Fibroblast of lung (primary cell): ENCODE data around the gene CHST8. TPM values are rescaled to one million over a fixed set of nuclear protein-coding genes. Genes with fewer than 3 reads are reported as not detected.

ENCODE experiments used
- DNase-seq, 2 donors: peaks; one replicate each; pipeline versions ENCODE4 v3.0.0 to v3.0.0-alpha.2; 2010; ENCODE audit warnings: low read depth in 2 of 2
- H2AFZ ChIP-seq: 2 replicates; pipeline ENCODE4 v1.5.1; 2012; ENCODE audit warnings: low read length, control low read depth, inconsistent platforms
- H3K27ac ChIP-seq: 2 replicates; pipeline ENCODE4 v1.5.1; 2011; ENCODE audit warnings: low read length, control low read depth; ENCODE audit not compliant: insufficient read depth
- H3K27me3 ChIP-seq: 2 replicates; pipeline ENCODE4 v1.5.1; 2011; ENCODE audit warnings: mild to moderate bottlenecking, low read length; ENCODE audit not compliant: control insufficient read depth, insufficient read depth
- H3K36me3 ChIP-seq: 2 replicates; pipeline ENCODE4 v1.5.1; 2011; ENCODE audit warnings: low read length; ENCODE audit not compliant: control insufficient read depth, insufficient read depth
- H3K4me1 ChIP-seq: 2 replicates; pipeline ENCODE4 v1.5.1; 2011; ENCODE audit warnings: low read length; ENCODE audit not compliant: control insufficient read depth, insufficient read depth; ENCODE audit errors: extremely low read depth
- H3K4me2 ChIP-seq: 2 replicates; pipeline ENCODE4 v1.5.1; 2011; ENCODE audit warnings: low read length, control low read depth; ENCODE audit not compliant: insufficient read depth; ENCODE audit errors: extremely low read depth
- H3K4me3 ChIP-seq, 4 experiments: fragments of 200-600 bp in 1 of 4; sonication (generic) in 1 of 4; replicated peaks in 1 of 4; 2 replicates each; pipeline ENCODE4 v1.5.1; 2011 to 2016; ENCODE audit warnings: low read length in 4 of 4, low read depth in 3 of 4, mild to moderate bottlenecking in 3 of 4, control low read depth in 2 of 4, inconsistent platforms in 1 of 4, mixed read lengths in 1 of 4; ENCODE audit not compliant: insufficient read depth in 1 of 4; ENCODE audit errors: control extremely low read depth in 1 of 4
- H3K79me2 ChIP-seq: 2 replicates; pipeline ENCODE4 v1.5.1; 2012; ENCODE audit warnings: mild to moderate bottlenecking, low read length, inconsistent platforms; ENCODE audit not compliant: control insufficient read depth, insufficient read depth
- H3K9ac ChIP-seq: 2 replicates; pipeline ENCODE4 v1.5.1; 2011; ENCODE audit warnings: mild to moderate bottlenecking, low read length, control low read depth; ENCODE audit not compliant: insufficient read depth
- H3K9me3 ChIP-seq: 2 replicates; pipeline ENCODE4 v1.5.1; 2012; ENCODE audit warnings: low read depth, low read length; ENCODE audit not compliant: control insufficient read depth, insufficient read depth
- H4K20me1 ChIP-seq: 2 replicates; pipeline ENCODE4 v1.5.1; 2011; ENCODE audit warnings: low read length; ENCODE audit not compliant: control insufficient read depth, insufficient read depth; ENCODE audit errors: extremely low read depth
- CTCF ChIP-seq, 2 donors: IDR thresholded peaks in 1 of 2; conservative IDR thresholded peaks in 1 of 2; 1 replicate in 1 of 2; 2 replicates in 1 of 2; pipeline ENCODE4 v1.5.1; 2011 to 2012; ENCODE audit warnings: low read length in 2 of 2, control low read depth in 1 of 2, inconsistent platforms in 1 of 2, low read depth in 1 of 2, mild to moderate bottlenecking in 1 of 2
- EZH2 ChIP-seq: IDR thresholded peaks from 2 replicates; pipeline ENCODE4 v1.5.1; 2012; ENCODE audit warnings: low read length, control low read depth, mild to moderate bottlenecking; ENCODE audit errors: missing control alignments
- polyA plus RNA-seq, 2 donors: library from polyadenylated mRNA; depleted of rRNA in 1 of 2; stranded (reverse) in 1 of 2; unstranded in 1 of 2; fragments of >200 nt; gene quantifications; 2 replicates each; pipeline ENCODE4 v1.2.1, GENCODE V29; 2011 to 2012; ENCODE audit warnings: missing spikeins in 1 of 2
- total RNA-seq: library from RNA; depleted of rRNA; stranded (reverse); fragments of >200 nt; gene quantifications from 2 replicates; pipeline ENCODE4 v1.2.1, GENCODE V29; 2014

Gene CHST8
- total and polyA plus RNA-seq, 2 donors (not counting 1 experiment from before 2014, with no cell fraction given): not detected

GRCh38 chr19:33689138-33689746 lies 67.5 kb downstream of the CHST8 start:
- no peaks in the 10 kb centered on the region for H3K4me1 ChIP-seq
- no peaks in the 10 kb centered on the region for H3K79me2 ChIP-seq
- no peak overlapping the region for H3K9ac ChIP-seq
- H3K36me3 ChIP-seq: no peaks in the 10 kb centered on the region
- no peak overlapping the region for H3K4me3 ChIP-seq
- no peaks in the 10 kb centered on the region for H4K20me1 ChIP-seq
- no peak for TF ChIP-seq CTCF (conservative IDR thresholded peaks at IDR 0.05 in 1 of 2, IDR thresholded peaks at IDR 0.05 in 1 of 2; ENCODE audit: low read depth in 1 of 2, low read length in 2 of 2)
- TF ChIP-seq EZH2: no peak
- H3K27me3 ChIP-seq: no peaks in the 10 kb centered on the region
- no peak overlapping the region for H3K27ac ChIP-seq
- H3K9me3 ChIP-seq: no peaks in the 10 kb centered on the region
- no peak overlapping the region for H2AFZ ChIP-seq
- no peak for DNase-seq
- no peak overlapping the region for H3K4me2 ChIP-seq

GRCh38 chr19:33689868-33690267 lies 68.1 kb downstream of the CHST8 start:
- Histone ChIP-seq H3K27me3 (no peaks in the 10 kb centered on the region), H4K20me1 (no peaks in the 10 kb centered on the region), H3K4me2 (no peak overlapping the region), H3K79me2 (no peaks in the 10 kb centered on the region), H2AFZ (no peak overlapping the region), H3K9me3 (no peaks in the 10 kb centered on the region), H3K4me3 (no peak overlapping the region), H3K9ac (no peak overlapping the region), H3K27ac (no peak overlapping the region), H3K36me3 (no peaks in the 10 kb centered on the region), H3K4me1 (no peaks in the 10 kb centered on the region)
- no peak for TF ChIP-seq CTCF (conservative IDR thresholded peaks at IDR 0.05 in 1 of 2, IDR thresholded peaks at IDR 0.05 in 1 of 2; ENCODE audit: low read depth in 1 of 2, low read length in 2 of 2)
- no peak for TF ChIP-seq EZH2
- no peak for DNase-seq

GRCh38 chr19:33690378-33691029 lies 68.8 kb downstream of the CHST8 start:
- no peak overlapping the region for H2AFZ ChIP-seq
- H4K20me1 ChIP-seq: no peaks in the 10 kb centered on the region
- no peaks in the 10 kb centered on the region for H3K27me3 ChIP-seq
- H3K79me2 ChIP-seq: no peaks in the 10 kb centered on the region
- no peaks in the 10 kb centered on the region for H3K9me3 ChIP-seq
- no peak overlapping the region for H3K4me3 ChIP-seq
- no peak for TF ChIP-seq CTCF (conservative IDR thresholded peaks at IDR 0.05 in 1 of 2, IDR thresholded peaks at IDR 0.05 in 1 of 2; ENCODE audit: low read depth in 1 of 2, low read length in 2 of 2)
- TF ChIP-seq EZH2: no peak
- no peak overlapping the region for H3K9ac ChIP-seq
- no peak for DNase-seq
- no peaks in the 10 kb centered on the region for H3K4me1 ChIP-seq
- H3K4me2 ChIP-seq: no peak overlapping the region
- H3K27ac ChIP-seq: no peak overlapping the region
- H3K36me3 ChIP-seq: no peaks in the 10 kb centered on the region
